ENCODE measurements around the gene PMP22.

GRCh38 chr17:15238057-15238456, 27.1 kb downstream of the PMP22 start:
- TF ChIP-seq, protein P1, sequence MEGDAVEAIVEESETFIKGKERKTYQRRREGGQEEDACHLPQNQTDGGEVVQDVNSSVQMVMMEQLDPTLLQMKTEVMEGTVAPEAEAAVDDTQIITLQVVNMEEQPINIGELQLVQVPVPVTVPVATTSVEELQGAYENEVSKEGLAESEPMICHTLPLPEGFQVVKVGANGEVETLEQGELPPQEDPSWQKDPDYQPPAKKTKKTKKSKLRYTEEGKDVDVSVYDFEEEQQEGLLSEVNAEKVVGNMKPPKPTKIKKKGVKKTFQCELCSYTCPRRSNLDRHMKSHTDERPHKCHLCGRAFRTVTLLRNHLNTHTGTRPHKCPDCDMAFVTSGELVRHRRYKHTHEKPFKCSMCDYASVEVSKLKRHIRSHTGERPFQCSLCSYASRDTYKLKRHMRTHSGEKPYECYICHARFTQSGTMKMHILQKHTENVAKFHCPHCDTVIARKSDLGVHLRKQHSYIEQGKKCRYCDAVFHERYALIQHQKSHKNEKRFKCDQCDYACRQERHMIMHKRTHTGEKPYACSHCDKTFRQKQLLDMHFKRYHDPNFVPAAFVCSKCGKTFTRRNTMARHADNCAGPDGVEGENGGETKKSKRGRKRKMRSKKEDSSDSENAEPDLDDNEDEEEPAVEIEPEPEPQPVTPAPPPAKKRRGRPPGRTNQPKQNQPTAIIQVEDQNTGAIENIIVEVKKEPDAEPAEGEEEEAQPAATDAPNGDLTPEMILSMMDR (IDR thresholded peaks at IDR 0.05; ENCODE audit: low read depth, low read length) = no peak
- TF ChIP-seq EZH2phosphoT487 (IDR thresholded peaks at IDR 0.05; ENCODE audit: low read depth) = no peak
